ENCODE data around the gene UTP14C.

UTP14C gene

DNA sequence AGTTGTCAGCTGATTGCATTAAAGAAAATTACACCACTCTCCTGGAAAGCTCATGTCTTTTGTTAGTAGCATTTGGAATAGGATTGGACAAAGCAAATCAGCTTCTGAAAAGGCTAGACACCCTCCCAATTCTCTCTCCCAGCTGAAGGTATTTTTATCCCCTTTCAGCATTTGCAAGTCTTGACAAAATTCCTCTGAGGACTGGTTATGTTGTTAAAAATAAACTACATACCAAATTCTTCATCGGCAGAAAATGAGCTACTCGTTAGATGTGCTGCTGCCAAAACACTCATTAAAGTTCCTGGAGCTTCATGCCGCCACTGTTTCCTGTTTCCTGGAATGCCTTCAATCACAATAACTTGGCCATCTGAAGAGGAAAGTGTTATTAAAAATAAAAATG, 37.1 kb downstream of the UTP14C start:
- TF ChIP-seq CTCF (IDR thresholded peaks at IDR 0.05; ENCODE audit: control insufficient read depth, insufficient read depth, low read depth, low read length, missing control alignments): no peak
- no peak for DNase-seq (ENCODE audit: low read depth)
- H3K4me3 ChIP-seq (ENCODE audit: control insufficient read depth, low read depth, low read length): no peak overlapping the region

GRCh38 chr13:52067237-52067636, 42.7 kb downstream of the UTP14C start:
- TF ChIP-seq CTCF (IDR thresholded peaks at IDR 0.05; ENCODE audit: control insufficient read depth, insufficient read depth, low read depth, low read length, missing control alignments): no peak
- H3K4me3 ChIP-seq (ENCODE audit: control insufficient read depth, low read depth, low read length): no peak overlapping the region
- DNase-seq (ENCODE audit: low read depth): no peak

- H3K4me3 ChIP-seq (ENCODE audit: control insufficient read depth, low read depth, low read length): no peak overlapping the region
- peak; percentile 11 for DNase-seq (ENCODE audit: low read depth)
- TF ChIP-seq CTCF (IDR thresholded peaks at IDR 0.05; ENCODE audit: control insufficient read depth, insufficient read depth, low read depth, low read length, missing control alignments): peak; percentile 35
Measured at GRCh38 chr13:52070929-52071523, 46.5 kb downstream of the UTP14C start.
